DOHH2 (cell line): Measurements from ENCODE around the gene LRRN2.

Experiments used
- H3F3A ChIP-seq: fragments of 200-600 bp; sonication (generic), shearing (Covaris generic); 2 replicates; pipeline ENCODE4 v1.6.0; 2016; ENCODE audit warnings: antibody characterized with exemption, mild to moderate bottlenecking; ENCODE audit not compliant: control insufficient read depth, insufficient read depth
- H3K27ac ChIP-seq: fragments of 200-600 bp; sonication (generic); 2 replicates; pipeline ENCODE4 v1.5.1; 2014; ENCODE audit warnings: low read depth, mild to moderate bottlenecking, low read length, moderate library complexity
- H3K27me3 ChIP-seq: fragments of 200-600 bp; sonication (generic); 2 replicates; pipeline ENCODE4 v1.6.1; 2014; ENCODE audit warnings: mild to moderate bottlenecking, low read length, mixed read lengths; ENCODE audit not compliant: control insufficient read depth
- H3K36me3 ChIP-seq: fragments of 200-600 bp; sonication (generic); 2 replicates; pipeline ENCODE4 v1.6.1; 2014; ENCODE audit warnings: mild to moderate bottlenecking, low read length, moderate library complexity, mixed read lengths; ENCODE audit not compliant: control insufficient read depth
- H3K4me1 ChIP-seq: fragments of 200-600 bp; sonication (generic); 2 replicates; pipeline ENCODE4 v1.6.1; 2014; ENCODE audit warnings: mild to moderate bottlenecking, low read length, mixed read lengths; ENCODE audit not compliant: control insufficient read depth
- H3K4me2 ChIP-seq: fragments of 200-600 bp; sonication (generic); 2 replicates; pipeline ENCODE4 v1.6.0; 2014; ENCODE audit warnings: mild to moderate bottlenecking, low read length, moderate library complexity
- H3K4me3 ChIP-seq: fragments of 200-600 bp; sonication (generic); 2 replicates; pipeline ENCODE4 v1.5.1; 2014; ENCODE audit warnings: mild to moderate bottlenecking, low read length, mixed read lengths
- H3K79me2 ChIP-seq: fragments of 200-600 bp; sonication (generic); 2 replicates; pipeline ENCODE4 v1.6.1; 2014; ENCODE audit warnings: mild to moderate bottlenecking, low read length, mixed read lengths; ENCODE audit not compliant: control insufficient read depth
- H3K9me2 ChIP-seq: fragments of 200-600 bp; sonication (generic); replicated peaks from 2 replicates; pipeline ENCODE4 v1.6.1; 2014; ENCODE audit warnings: mild to moderate bottlenecking, low read length, mixed read lengths; ENCODE audit not compliant: control insufficient read depth
- H3K9me3 ChIP-seq: fragments of 200-600 bp; sonication (generic); 2 replicates; pipeline ENCODE4 v1.6.1; 2014; ENCODE audit warnings: antibody characterized with exemption, low read length, mixed read lengths; ENCODE audit not compliant: control insufficient read depth, insufficient read depth
- H4K20me1 ChIP-seq: fragments of 200-600 bp; sonication (generic); 2 replicates; pipeline ENCODE4 v1.6.0; 2014; ENCODE audit warnings: low read depth, mild to moderate bottlenecking, antibody characterized with exemption, low read length, moderate library complexity; ENCODE audit not compliant: control insufficient read depth, insufficient read depth
- EZH2phosphoT487 ChIP-seq: fragments of 200-600 bp; sonication (generic); IDR thresholded peaks from 2 replicates; pipeline ENCODE4 v1.6.1; 2017; ENCODE audit warnings: borderline replicate concordance, mild to moderate bottlenecking, antibody characterized with exemption, low read length, moderate library complexity, mixed read lengths
- TF ChIP-seq, protein P1 (sequence below): fragments of 200-600 bp; sonication (generic); IDR thresholded peaks from one replicate; pipeline ENCODE4 v1.5.1; 2014; ENCODE audit warnings: antibody characterized with exemption, mild to moderate bottlenecking, low read depth, low read length; ENCODE audit not compliant: poor library complexity, severe bottlenecking

The LRRN2 gene

DNA sequence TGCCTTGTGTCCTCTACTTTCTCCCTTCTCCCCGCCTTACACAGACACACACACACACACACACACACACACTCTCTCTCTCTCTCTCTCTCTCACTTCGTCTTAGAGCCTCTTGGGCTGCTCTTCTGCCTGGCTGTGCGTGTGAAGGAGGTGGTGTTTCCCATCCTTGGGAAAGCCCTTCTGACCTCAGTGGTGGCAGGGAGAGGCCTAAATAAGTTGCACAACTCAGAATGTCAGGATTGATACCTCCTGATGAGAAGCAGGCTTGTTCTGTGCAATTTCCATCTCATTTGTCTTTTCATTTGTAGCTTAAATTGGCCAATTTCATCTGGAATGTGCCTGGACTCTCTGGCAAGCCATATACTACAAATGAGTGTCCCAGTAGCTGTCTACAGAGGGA, 25.0 kb downstream of the LRRN2 start:
- no peak for TF ChIP-seq EZH2phosphoT487
- TF ChIP-seq, protein P1, sequence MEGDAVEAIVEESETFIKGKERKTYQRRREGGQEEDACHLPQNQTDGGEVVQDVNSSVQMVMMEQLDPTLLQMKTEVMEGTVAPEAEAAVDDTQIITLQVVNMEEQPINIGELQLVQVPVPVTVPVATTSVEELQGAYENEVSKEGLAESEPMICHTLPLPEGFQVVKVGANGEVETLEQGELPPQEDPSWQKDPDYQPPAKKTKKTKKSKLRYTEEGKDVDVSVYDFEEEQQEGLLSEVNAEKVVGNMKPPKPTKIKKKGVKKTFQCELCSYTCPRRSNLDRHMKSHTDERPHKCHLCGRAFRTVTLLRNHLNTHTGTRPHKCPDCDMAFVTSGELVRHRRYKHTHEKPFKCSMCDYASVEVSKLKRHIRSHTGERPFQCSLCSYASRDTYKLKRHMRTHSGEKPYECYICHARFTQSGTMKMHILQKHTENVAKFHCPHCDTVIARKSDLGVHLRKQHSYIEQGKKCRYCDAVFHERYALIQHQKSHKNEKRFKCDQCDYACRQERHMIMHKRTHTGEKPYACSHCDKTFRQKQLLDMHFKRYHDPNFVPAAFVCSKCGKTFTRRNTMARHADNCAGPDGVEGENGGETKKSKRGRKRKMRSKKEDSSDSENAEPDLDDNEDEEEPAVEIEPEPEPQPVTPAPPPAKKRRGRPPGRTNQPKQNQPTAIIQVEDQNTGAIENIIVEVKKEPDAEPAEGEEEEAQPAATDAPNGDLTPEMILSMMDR = no peak
- H3K36me3 ChIP-seq = no peaks in the 10 kb centered on the region
- H3K4me1 ChIP-seq = no peaks in the 10 kb centered on the region
- no peak overlapping the region for H3K27ac ChIP-seq
- no peaks in the 10 kb centered on the region for H3K9me2 ChIP-seq
- no peaks in the 10 kb centered on the region for H3K79me2 ChIP-seq
- H3K9me3 ChIP-seq = no peaks in the 10 kb centered on the region
- no peaks in the 10 kb centered on the region for H4K20me1 ChIP-seq
- no peaks in the 10 kb centered on the region for H3F3A ChIP-seq
- H3K27me3 ChIP-seq = peaks cover 21% of the 10 kb centered on the region
- H3K4me3 ChIP-seq = no peak overlapping the region
- H3K4me2 ChIP-seq = no peak overlapping the region

- no peak for TF ChIP-seq EZH2phosphoT487
- TF ChIP-seq, protein P1 = no peak
- H3K4me2 ChIP-seq = no peak overlapping the region
- no peaks in the 10 kb centered on the region for H4K20me1 ChIP-seq
- H3K79me2 ChIP-seq = no peaks in the 10 kb centered on the region
- H3K27ac ChIP-seq = no peak overlapping the region
- H3F3A ChIP-seq = no peaks in the 10 kb centered on the region
- no peaks in the 10 kb centered on the region for H3K36me3 ChIP-seq
- no peaks in the 10 kb centered on the region for H3K4me1 ChIP-seq
- peaks cover 21% of the 10 kb centered on the region for H3K27me3 ChIP-seq
- no peaks in the 10 kb centered on the region for H3K9me3 ChIP-seq
- no peak overlapping the region for H3K4me3 ChIP-seq
- H3K9me2 ChIP-seq = no peaks in the 10 kb centered on the region
These were observed 26.5 kb downstream of the LRRN2 start for GRCh38 chr1:204659056-204659455.

DNA sequence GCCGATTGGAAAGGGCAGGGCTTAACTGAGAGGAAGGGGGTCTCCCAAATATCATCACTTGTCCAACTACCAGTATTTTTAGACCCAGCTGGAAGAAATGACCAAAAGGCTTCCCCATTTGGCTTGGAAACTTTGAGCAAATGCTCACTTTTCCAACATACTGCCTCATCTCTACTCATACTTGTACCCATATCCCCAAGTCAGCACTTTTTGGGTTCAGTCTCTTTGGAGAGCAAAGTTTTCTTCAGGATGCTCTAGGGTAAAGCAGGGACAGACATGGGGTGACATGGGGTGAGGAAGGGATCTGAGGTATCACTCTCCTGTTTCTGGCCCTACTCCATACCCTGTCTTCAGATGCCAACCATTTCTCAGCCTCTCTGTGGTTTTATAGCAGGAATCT, 27.2 kb downstream of the LRRN2 start:
- Histone ChIP-seq H3K79me2 (no peaks in the 10 kb centered on the region), H3F3A (no peaks in the 10 kb centered on the region), H3K36me3 (no peaks in the 10 kb centered on the region), H4K20me1 (no peaks in the 10 kb centered on the region), H3K9me2 (no peaks in the 10 kb centered on the region), H3K4me1 (no peaks in the 10 kb centered on the region), H3K27ac (no peak overlapping the region), H3K4me2 (no peak overlapping the region), H3K27me3 (peaks cover 16% of the 10 kb centered on the region), H3K4me3 (no peak overlapping the region), H3K9me3 (no peaks in the 10 kb centered on the region)
- no peak for TF ChIP-seq EZH2phosphoT487
- TF ChIP-seq, protein P1 = no peak
